Sigmoid colon (tissue), 4 donors: ENCODE data around the gene CAP2.

Experiments used
- EP300 ChIP-seq, 4 donors: sonication (generic); formaldehyde crosslinking; IDR thresholded peaks; one replicate each; pipeline ENCODE4 v1.6.1; 2017; ENCODE audit warnings: antibody characterized with exemption in 4 of 4
- POLR2A ChIP-seq, 2 donors: fragments of 450-650 bp; IDR thresholded peaks; one replicate each; pipeline ENCODE4 v1.6.1; 2016; ENCODE audit warnings: antibody characterized with exemption in 2 of 2, mild to moderate bottlenecking in 2 of 2, moderate library complexity in 2 of 2
- POLR2AphosphoS5 ChIP-seq, 4 donors: sonication (generic); formaldehyde crosslinking; IDR thresholded peaks; one replicate each; pipeline ENCODE4 v1.6.1; 2017; ENCODE audit warnings: antibody characterized with exemption in 4 of 4
- TF ChIP-seq, protein P1 (sequence below), 4 experiments: fragments of 450-650 bp in 3 of 4; fragments of 200-600 bp in 1 of 4; IDR thresholded peaks; one replicate each; pipeline ENCODE4 v1.5.1; 2016 to 2019; ENCODE audit warnings: antibody characterized with exemption in 4 of 4, mild to moderate bottlenecking in 3 of 4, moderate library complexity in 2 of 4

DNA sequence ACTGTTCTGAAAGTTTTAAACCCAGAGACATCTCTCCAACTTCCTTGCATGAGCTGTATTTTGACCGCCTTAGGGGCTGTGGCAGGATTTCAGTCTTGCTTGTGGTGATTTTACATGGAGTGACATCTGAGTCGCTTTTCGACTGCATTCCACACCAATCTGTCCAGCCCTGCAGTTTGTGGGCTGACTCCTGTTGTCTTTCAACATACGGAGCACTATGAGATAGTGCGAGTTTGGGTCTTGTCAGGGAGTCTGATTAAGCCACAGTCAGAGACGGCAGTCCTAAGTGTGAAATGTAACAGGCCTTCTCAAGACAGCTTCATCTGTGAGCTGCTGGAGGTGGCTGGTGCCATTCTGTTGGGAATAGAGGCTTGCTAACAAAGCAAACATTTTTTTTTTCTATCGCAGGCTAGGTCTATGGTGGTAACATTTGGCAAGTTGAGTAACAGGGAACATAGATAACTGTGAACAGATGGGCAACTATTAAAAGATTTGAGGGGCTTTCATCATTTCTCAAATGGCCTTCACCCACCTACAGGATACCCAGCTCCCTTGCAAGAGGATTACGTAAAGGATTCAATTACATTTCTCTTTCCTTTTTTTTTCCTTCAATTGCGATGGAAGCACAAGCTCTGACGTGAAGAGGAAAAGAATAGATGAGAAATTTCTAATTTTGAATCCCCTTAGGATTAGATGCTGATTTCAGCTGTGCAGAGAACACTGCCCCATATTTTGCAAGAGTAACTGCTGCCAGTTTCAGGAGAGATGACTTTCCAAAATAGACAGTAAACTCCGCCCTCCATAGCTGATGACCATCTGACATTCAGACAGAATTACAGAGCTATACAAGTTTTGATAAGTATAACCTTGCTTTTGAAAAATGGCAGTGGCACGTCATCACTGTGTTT, 25.1 kb downstream of the CAP2 start:
- TF ChIP-seq, protein P1, sequence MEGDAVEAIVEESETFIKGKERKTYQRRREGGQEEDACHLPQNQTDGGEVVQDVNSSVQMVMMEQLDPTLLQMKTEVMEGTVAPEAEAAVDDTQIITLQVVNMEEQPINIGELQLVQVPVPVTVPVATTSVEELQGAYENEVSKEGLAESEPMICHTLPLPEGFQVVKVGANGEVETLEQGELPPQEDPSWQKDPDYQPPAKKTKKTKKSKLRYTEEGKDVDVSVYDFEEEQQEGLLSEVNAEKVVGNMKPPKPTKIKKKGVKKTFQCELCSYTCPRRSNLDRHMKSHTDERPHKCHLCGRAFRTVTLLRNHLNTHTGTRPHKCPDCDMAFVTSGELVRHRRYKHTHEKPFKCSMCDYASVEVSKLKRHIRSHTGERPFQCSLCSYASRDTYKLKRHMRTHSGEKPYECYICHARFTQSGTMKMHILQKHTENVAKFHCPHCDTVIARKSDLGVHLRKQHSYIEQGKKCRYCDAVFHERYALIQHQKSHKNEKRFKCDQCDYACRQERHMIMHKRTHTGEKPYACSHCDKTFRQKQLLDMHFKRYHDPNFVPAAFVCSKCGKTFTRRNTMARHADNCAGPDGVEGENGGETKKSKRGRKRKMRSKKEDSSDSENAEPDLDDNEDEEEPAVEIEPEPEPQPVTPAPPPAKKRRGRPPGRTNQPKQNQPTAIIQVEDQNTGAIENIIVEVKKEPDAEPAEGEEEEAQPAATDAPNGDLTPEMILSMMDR (IDR thresholded peaks at IDR 0.05), result no peak
- TF ChIP-seq POLR2A (IDR thresholded peaks at IDR 0.05), result no peak
- no peak for TF ChIP-seq POLR2AphosphoS5 (IDR thresholded peaks at IDR 0.05)
- TF ChIP-seq EP300 (IDR thresholded peaks at IDR 0.05), result peak in 1 of 4 donors; percentile 36
